Measurements from ENCODE around the gene DPH3. TPM values are rescaled to one million over a fixed set of nuclear protein-coding genes. Genes with fewer than 3 reads are reported as not detected.

DPH3 gene
- total RNA-seq, 1 donor from 2014 or later: 30.5 TPM

DNA sequence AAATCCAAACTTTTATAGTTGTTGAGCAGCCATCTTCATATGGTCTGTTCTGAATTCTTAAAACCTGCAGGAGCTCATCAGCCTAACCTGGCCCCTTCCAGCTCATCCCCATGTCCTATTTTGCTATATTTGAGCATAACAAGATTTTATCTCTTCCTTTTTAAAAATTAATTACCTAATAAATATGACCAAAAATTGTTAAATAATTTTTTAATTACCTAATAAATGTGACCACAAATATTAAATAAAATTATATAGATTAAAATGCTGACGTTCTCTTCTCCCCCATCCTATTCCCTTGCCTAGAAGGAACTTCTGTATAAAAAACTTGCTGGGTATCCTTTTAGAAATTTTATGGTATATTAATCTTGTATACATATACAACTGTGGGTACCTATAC, 44.0 kb upstream of the DPH3 start:
- Mint-ChIP-seq H3K27me3 (ENCODE audit: unreplicated experiment) (peaks cover 2% of the 10 kb centered on the region), H3K36me3 (ENCODE audit: unreplicated experiment) (peaks cover 4% of the 10 kb centered on the region), H3K9me3 (ENCODE audit: unreplicated experiment) (no peaks in the 10 kb centered on the region), H3K4me1 (ENCODE audit: low read depth, unreplicated experiment) (no peaks in the 10 kb centered on the region), H3K4me3 (ENCODE audit: unreplicated experiment) (no peak overlapping the region), H3K27ac (ENCODE audit: unreplicated experiment) (no peak overlapping the region)
- no peak for DNase-seq
- TF ChIP-seq, protein P1, sequence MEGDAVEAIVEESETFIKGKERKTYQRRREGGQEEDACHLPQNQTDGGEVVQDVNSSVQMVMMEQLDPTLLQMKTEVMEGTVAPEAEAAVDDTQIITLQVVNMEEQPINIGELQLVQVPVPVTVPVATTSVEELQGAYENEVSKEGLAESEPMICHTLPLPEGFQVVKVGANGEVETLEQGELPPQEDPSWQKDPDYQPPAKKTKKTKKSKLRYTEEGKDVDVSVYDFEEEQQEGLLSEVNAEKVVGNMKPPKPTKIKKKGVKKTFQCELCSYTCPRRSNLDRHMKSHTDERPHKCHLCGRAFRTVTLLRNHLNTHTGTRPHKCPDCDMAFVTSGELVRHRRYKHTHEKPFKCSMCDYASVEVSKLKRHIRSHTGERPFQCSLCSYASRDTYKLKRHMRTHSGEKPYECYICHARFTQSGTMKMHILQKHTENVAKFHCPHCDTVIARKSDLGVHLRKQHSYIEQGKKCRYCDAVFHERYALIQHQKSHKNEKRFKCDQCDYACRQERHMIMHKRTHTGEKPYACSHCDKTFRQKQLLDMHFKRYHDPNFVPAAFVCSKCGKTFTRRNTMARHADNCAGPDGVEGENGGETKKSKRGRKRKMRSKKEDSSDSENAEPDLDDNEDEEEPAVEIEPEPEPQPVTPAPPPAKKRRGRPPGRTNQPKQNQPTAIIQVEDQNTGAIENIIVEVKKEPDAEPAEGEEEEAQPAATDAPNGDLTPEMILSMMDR (IDR thresholded peaks at IDR 0.05; ENCODE audit: partially characterized antibody, unreplicated experiment): no peak

DNA sequence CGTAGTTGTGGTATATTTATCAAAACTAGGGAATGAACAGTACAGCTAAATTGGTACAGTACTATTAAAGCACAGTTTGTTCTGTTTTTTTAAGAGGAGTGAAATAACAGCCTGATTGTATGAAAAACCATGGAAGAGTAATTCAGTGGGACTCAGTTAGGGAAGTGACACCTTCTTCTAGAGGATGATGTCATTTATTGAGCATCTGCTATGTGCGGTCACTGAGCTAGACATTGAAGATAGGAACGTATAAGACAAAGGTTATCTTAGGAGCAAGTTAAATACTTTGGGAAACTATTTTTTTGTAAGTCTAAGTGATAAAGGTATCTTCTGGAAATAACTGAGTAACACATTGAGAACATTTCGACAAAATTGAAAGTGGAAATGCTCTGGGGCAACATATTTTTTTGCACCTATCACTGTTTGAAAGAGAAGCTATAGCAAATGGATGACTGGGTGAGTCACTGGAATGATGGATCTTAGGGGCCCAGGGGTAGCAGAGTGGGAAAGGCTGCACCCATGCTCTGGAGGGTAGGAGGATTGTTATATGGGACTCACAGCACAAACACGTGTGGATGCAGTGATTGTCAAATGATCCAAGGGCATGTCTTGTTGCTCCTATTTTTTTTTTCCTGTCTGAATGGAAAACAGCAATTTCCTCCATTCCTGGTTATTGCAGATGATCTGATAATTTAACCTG, 43.2 kb upstream of the DPH3 start:
- H3K4me1 Mint-ChIP-seq (ENCODE audit: low read depth, unreplicated experiment): peaks cover 1% of the 10 kb centered on the region
- H3K27me3 Mint-ChIP-seq (ENCODE audit: unreplicated experiment): peaks cover 2% of the 10 kb centered on the region
- no peak overlapping the region for H3K4me3 Mint-ChIP-seq (ENCODE audit: unreplicated experiment)
- H3K36me3 Mint-ChIP-seq (ENCODE audit: unreplicated experiment): peaks cover 4% of the 10 kb centered on the region
- H3K27ac Mint-ChIP-seq (ENCODE audit: unreplicated experiment): no peak overlapping the region
- H3K9me3 Mint-ChIP-seq (ENCODE audit: unreplicated experiment): no peaks in the 10 kb centered on the region
- no peak for DNase-seq
- TF ChIP-seq, protein P1 (IDR thresholded peaks at IDR 0.05; ENCODE audit: partially characterized antibody, unreplicated experiment): no peak

DNA sequence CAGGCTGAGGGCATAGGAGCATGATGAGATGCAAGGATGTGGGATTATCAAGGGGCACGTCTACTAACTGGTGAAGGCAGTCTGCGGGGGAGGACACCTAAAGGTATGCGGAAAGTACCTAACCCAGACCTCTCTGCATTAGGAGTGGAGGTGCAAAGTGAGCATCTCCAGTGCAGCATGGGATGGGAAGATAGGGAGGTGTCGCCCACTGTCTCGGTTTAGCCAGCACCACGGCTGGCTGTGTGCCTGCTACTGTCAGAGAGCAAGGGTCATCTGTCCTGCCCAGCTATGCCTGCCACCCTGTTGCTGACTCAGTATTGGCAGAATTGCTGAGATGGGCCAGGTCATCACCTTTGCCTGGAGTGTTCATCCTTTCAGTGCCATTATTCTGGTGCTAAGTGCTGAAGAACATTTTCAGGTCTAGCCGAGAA, 40.4 kb upstream of the DPH3 start:
- TF ChIP-seq, protein P1 (IDR thresholded peaks at IDR 0.05; ENCODE audit: partially characterized antibody, unreplicated experiment): no peak
- H3K4me1 Mint-ChIP-seq (ENCODE audit: low read depth, unreplicated experiment): peaks cover 11% of the 10 kb centered on the region
- no peak overlapping the region for H3K4me3 Mint-ChIP-seq (ENCODE audit: unreplicated experiment)
- H3K9me3 Mint-ChIP-seq (ENCODE audit: unreplicated experiment): no peaks in the 10 kb centered on the region
- no peak overlapping the region for H3K27ac Mint-ChIP-seq (ENCODE audit: unreplicated experiment)
- no peaks in the 10 kb centered on the region for H3K36me3 Mint-ChIP-seq (ENCODE audit: unreplicated experiment)
- no peaks in the 10 kb centered on the region for H3K27me3 Mint-ChIP-seq (ENCODE audit: unreplicated experiment)
- no peak for DNase-seq

DNA sequence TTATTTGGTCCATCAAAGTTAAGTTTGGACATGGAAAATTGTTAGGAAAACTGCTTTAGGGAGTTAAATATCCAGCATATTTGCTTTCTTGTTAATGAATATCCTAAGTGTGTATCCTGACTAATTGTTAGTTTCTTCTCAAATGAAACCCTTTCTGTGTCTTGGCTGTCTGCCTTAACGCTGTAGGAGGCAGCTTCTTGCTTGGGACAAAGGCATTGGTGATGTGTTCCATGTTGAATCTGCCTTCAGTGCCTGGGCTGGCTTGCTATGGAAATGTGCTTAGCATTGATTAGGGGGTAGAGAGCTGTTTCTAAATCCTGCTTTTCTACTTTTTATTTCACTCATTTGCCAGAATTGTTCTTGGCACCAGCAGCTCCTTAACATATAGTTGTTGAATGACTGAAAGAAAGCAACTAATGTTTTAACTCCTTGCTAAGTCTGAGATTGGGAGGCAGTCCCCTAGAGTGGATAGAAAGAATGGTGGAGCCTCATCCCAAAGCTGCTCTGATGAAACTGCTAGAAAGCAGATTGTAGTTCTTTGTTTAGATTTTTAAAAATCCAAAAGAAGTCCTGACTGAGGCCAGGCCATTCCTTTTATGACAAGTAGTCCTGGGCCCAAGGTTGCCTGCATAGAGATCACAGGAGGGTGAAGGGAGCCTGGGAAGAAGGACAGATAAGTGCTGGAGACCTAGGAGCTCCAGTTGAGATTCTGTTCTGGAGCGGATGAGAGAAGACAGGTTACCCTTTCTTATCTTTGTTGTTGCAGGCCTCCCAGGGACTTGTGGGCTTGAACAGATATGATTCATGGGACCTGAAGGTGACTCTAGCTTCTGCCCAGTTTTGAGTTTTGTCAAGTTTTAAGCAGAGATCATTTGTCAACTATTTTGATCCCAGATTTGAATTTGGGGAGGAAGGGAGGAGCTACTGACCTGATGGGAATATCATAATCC, 39.6 kb upstream of the DPH3 start:
- TF ChIP-seq, protein P1 (IDR thresholded peaks at IDR 0.05; ENCODE audit: partially characterized antibody, unreplicated experiment): no peak
- no peak for DNase-seq
- Mint-ChIP-seq H3K4me1 (ENCODE audit: low read depth, unreplicated experiment) (peaks cover 11% of the 10 kb centered on the region), H3K27me3 (ENCODE audit: unreplicated experiment) (no peaks in the 10 kb centered on the region), H3K36me3 (ENCODE audit: unreplicated experiment) (no peaks in the 10 kb centered on the region), H3K27ac (ENCODE audit: unreplicated experiment) (no peak overlapping the region), H3K4me3 (ENCODE audit: unreplicated experiment) (no peak overlapping the region), H3K9me3 (ENCODE audit: unreplicated experiment) (no peaks in the 10 kb centered on the region)
